Ovary (tissue), 9 donors: ENCODE measurements around the gene NIN. TPM values are rescaled to one million over a fixed set of nuclear protein-coding genes. Genes with fewer than 3 reads are reported as not detected.
A peak's percentile ranks its signal among the peaks of the same experiment; 100 is the strongest.

Experiments used
- DNase-seq, 5 donors: peaks; one replicate each; pipeline ENCODE4 v3.0.0-alpha.2; 2019 to 2020
- H3K27ac ChIP-seq, 2 donors: fragments of 200-600 bp; one replicate each; pipeline versions ENCODE4 v1.5.1 to v1.8.0; 2019 to 2022
- H3K27me3 ChIP-seq: fragments of 200-600 bp; one replicate; pipeline ENCODE4 v1.8.0; 2022
- H3K36me3 ChIP-seq: fragments of 200-600 bp; sonication (generic); one replicate; pipeline ENCODE4 v1.5.1; 2019
- H3K4me1 ChIP-seq: one replicate; pipeline ENCODE4 v1.8.1; 2013; ENCODE audit warnings: mild to moderate bottlenecking, moderate library complexity; ENCODE audit not compliant: insufficient read depth
- H3K4me3 ChIP-seq: fragments of 200-600 bp; sonication (generic); one replicate; pipeline ENCODE4 v1.5.1; 2017
- H3K9me3 ChIP-seq, 2 donors: fragments of 200-600 bp in 1 of 2; sonication (generic) in 1 of 2; one replicate each; pipeline versions ENCODE4 v1.5.1 to v1.8.1; 2013 to 2019; ENCODE audit warnings: mild to moderate bottlenecking in 1 of 2, moderate library complexity in 1 of 2
- CTCF ChIP-seq, 3 donors: fragments of 450-650 bp in 2 of 3; fragments of 200-600 bp in 1 of 3; IDR thresholded peaks; one replicate each; pipeline versions ENCODE4 v1.5.1 to v1.8.0; 2016 to 2022; ENCODE audit warnings: antibody characterized with exemption in 3 of 3, mild to moderate bottlenecking in 1 of 3
- EP300 ChIP-seq: sonication (generic); formaldehyde crosslinking; IDR thresholded peaks from one replicate; pipeline ENCODE4 v1.6.1; 2017; ENCODE audit warnings: antibody characterized with exemption
- POLR2A ChIP-seq: fragments of 450-650 bp; IDR thresholded peaks from one replicate; pipeline ENCODE4 v1.6.1; 2017; ENCODE audit warnings: antibody characterized with exemption, mild to moderate bottlenecking, moderate library complexity
- WGBS, 3 donors: extraction: QIAGEN DNeasy Blood & Tissue Kit in 1 of 3; methylation state at CpG; one replicate each; pipeline versions ENCODE4 v1.1.5 to v1.1.7; 2013 to 2017; 5-methylcytosine and 5-hydroxymethylcytosine counted together
- intact Hi-C, 4 donors: fragments of 100-400 bp; cut with DNase I; formaldehyde crosslinking; loops; one replicate each; pipeline versions ENCODE4 v1.11.0 to v1.15.1; 2022 to 2023
- polyA plus RNA-seq, 2 donors: library from polyadenylated mRNA; stranded (reverse); fragments of 200-250 nt in 1 of 2; fragments of 350-450 nt in 1 of 2; fragmentation: Illumina TruSeq in 1 of 2; extraction: RNeasy Lipid Tissue Mini Kit (QIAGEN cat#74804) in 1 of 2; gene quantifications; one replicate each; pipeline ENCODE4 v1.2.3, GENCODE V29; 2013 to 2014
- total RNA-seq, 7 donors: library from RNA; depleted of rRNA in 2 of 7; stranded (reverse); fragments of >200 nt in 2 of 7; fragmentation: NEBNext Ultra II Directional in 3 of 7; extraction: Animal tissue kit (Norgen Biotek cat#: 25700) in 3 of 7; gene quantifications; one replicate each; pipeline versions ENCODE4 v1.1.0 to v1.2.4, GENCODE V29; 2016 to 2023
- donor health status: DM: no; HTN: no; CAD: no; lungs with moderate emphysema.
- donor health status: DM: no; HTN: no; CAD: no.
- donor health status: Bipolar disorder and iron deficiency.
- donor health status: DM: yes; HTN: yes; CAD: no.
- donor health status: DM: no; HTN: no; CAD: no.
- donor health status: DM: yes; HTN: yes; CAD: no.

The NIN gene
- total and polyA plus RNA-seq, 9 donors = 6.4 to 32.4 (median 28.0) TPM

- Histone ChIP-seq H3K27me3 (no peaks in the 10 kb centered on the region), H3K36me3 (no peaks in the 10 kb centered on the region), H3K4me3 (no peak overlapping the region), H3K4me1 (peaks cover 3% of the 10 kb centered on the region), H3K9me3 (no peaks in the 10 kb centered on the region), H3K27ac (no peak overlapping the region)
- 96 to 98% (median 97%) methylated on average over 8 of the region's 8 CpGs for WGBS, 3 donors
- intact Hi-C loops = loop anchor here (10.0 kb wide), 4 partner anchors 146 to 446 kb away; no protein-coding TSS in a partner anchor
- TF ChIP-seq EP300 (no peak), POLR2A (no peak), CTCF (IDR thresholded peaks at IDR 0.05) (no peak)
- no peak for DNase-seq
Observed at GRCh38 chr14:50770586-50770985, 60.4 kb downstream of the NIN start.

GRCh38 chr14:50769863-50770500 is 61.0 kb downstream of the NIN start:
- WGBS, 3 donors = 85 to 90% (median 88%) methylated on average over 13 of the region's 13 CpGs
- Histone ChIP-seq H3K36me3 (no peaks in the 10 kb centered on the region), H3K4me1 (peaks cover 2% of the 10 kb centered on the region), H3K4me3 (no peak overlapping the region), H3K9me3 (no peaks in the 10 kb centered on the region), H3K27ac (no peak overlapping the region), H3K27me3 (no peaks in the 10 kb centered on the region)
- intact Hi-C loops = loop anchor here (10.0 kb wide), 4 partner anchors 145 to 445 kb away; no protein-coding TSS in a partner anchor
- TF ChIP-seq EP300 (no peak), POLR2A (no peak)
- DNase-seq = no peak

- DNase-seq = no peak
- no peaks in the 10 kb centered on the region for H3K36me3 ChIP-seq
- WGBS, 3 donors = 78 to 83% (median 81%) methylated on average over 3 of the region's 3 CpGs
- no peak overlapping the region for H3K4me3 ChIP-seq
- no peaks in the 10 kb centered on the region for H3K27me3 ChIP-seq
- H3K9me3 ChIP-seq = no peaks in the 10 kb centered on the region
- no peak overlapping the region for H3K27ac ChIP-seq
- H3K4me1 ChIP-seq = peaks cover 2% of the 10 kb centered on the region
- TF ChIP-seq EP300 (no peak), POLR2A (no peak), CTCF (IDR thresholded peaks at IDR 0.05) (no peak)
- intact Hi-C loops = no loop called here
Observed at GRCh38 chr14:50768680-50769079, 62.3 kb downstream of the NIN start.

- TF ChIP-seq EP300 = no peak
- no peak for TF ChIP-seq CTCF (IDR thresholded peaks at IDR 0.05)
- no peak for TF ChIP-seq POLR2A
- H3K4me1 ChIP-seq = peaks cover 8% of the 10 kb centered on the region
- no peaks in the 10 kb centered on the region for H3K9me3 ChIP-seq
- 67 to 76% (median 75%) methylated on average over 6 of the region's 6 CpGs for WGBS, 3 donors
- DNase-seq = no peak
- no peaks in the 10 kb centered on the region for H3K27me3 ChIP-seq
- H3K36me3 ChIP-seq = no peaks in the 10 kb centered on the region
- intact Hi-C loops = no loop called here
- no peak overlapping the region for H3K4me3 ChIP-seq
- H3K27ac ChIP-seq = no peak overlapping the region
Observed at GRCh38 chr14:50766338-50766886, 64.5 kb downstream of the NIN start.

GRCh38 chr14:50763382-50764007 is 67.5 kb downstream of the NIN start:
- WGBS, 3 donors = 12 to 29% (median 21%) methylated on average over 12 of the region's 12 CpGs
- Histone ChIP-seq H3K27ac (peak overlapping the region in 1 of 2 donors; percentile 65), H3K9me3 (no peaks in the 10 kb centered on the region), H3K4me3 (no peak overlapping the region), H3K4me1 (peaks cover 8% of the 10 kb centered on the region), H3K36me3 (no peaks in the 10 kb centered on the region), H3K27me3 (no peaks in the 10 kb centered on the region)
- TF ChIP-seq POLR2A (no peak), EP300 (no peak)
- DNase-seq = peak in 2 of 5 donors; percentile 35 to 55
- intact Hi-C loops = no loop called here
